KG1 (cell line): ENCODE data around the gene MYADML2.
"Not testable (repeated sequence)": the region's sequence is repeated elsewhere in the genome, so short reads cannot be mapped to it uniquely, and the experiment has no call there.

Experiments
- DNase-seq: peaks from one replicate; lab custom pipeline; 2025; lab: John Stamatoyannopoulos, UW

MYADML2 gene, protein sequence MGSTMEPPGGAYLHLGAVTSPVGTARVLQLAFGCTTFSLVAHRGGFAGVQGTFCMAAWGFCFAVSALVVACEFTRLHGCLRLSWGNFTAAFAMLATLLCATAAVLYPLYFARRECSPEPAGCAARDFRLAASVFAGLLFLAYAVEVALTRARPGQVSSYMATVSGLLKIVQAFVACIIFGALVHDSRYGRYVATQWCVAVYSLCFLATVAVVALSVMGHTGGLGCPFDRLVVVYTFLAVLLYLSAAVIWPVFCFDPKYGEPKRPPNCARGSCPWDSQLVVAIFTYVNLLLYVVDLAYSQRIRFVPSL

GRCh38 chr17:81947189-81947588 lies at the start of gene MYADML2:
Gene MYADML2 (minus strand): TSS chr17:81947233. CDS start chr17:81941741, 5,492 bp downstream.
- no peak for DNase-seq

DNA sequence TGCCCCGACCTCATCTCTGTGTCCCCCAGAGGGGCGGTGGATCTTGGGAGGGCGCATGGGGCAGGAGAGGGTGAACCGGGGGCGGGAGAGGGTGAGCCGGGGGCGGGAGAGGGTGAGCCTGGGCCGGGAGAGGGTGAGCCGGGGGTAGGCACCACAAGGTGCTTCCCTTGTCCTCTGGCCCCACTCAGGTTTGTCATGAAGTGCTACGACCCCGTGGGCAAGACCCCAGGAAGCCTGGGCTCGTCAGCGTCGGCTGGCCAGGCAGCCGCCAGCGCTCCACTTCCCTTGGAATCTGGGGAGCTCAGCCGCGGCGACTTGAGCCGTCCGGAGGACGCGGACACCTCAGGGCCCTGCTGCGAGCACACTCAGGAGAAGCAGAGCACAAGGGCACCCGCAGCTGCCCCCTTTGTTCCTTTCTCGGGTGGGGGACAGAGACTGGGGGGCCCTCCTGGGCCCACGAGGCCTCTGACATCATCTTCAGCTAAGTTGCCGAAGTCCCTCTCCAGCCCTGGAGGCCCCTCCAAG lies 49.3 kb upstream of the MYADML2 start:
- no peak for DNase-seq

DNA sequence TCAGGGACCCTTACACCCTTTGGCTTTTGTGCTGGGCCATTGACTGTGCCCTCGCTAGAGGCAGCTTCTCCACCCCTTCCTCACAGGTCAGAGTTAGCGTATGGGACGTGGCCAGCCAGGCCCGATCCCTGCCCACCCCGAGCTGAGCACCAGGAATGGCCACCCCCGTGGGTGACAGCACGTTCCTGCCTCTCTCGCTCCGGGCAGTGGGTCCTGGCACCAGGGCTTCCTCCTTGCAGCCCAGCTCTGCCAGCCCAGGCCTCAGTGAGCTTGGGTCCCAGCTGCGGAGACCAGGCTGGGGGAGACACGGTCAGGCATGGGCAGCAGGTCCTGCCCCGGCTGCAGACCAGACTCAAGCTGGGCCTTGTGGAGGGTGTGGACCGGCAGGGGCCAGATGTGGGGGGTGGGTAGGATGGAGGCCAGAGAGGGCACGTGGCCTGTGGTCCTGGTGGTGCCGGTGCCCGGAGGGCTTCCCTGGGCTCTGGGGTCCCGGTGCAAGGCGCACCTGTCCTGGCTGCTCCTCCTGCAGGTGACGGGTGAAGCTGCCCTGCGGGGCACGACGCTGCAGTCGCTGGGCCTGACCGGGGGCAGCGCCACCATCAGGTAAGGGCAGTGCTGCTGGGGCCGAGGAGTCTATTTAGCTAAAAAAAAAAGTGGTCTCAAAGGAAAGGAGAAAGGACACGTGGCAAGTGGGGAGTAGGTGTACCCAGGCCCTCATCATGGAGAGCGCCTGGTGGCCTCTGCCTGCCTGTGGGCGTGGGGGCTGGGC lies 48.6 kb upstream of the MYADML2 start:
- no peak for DNase-seq

GRCh38 chr17:81994593-81995462 lies 47.8 kb upstream of the MYADML2 start:
- no peak for DNase-seq

DNA sequence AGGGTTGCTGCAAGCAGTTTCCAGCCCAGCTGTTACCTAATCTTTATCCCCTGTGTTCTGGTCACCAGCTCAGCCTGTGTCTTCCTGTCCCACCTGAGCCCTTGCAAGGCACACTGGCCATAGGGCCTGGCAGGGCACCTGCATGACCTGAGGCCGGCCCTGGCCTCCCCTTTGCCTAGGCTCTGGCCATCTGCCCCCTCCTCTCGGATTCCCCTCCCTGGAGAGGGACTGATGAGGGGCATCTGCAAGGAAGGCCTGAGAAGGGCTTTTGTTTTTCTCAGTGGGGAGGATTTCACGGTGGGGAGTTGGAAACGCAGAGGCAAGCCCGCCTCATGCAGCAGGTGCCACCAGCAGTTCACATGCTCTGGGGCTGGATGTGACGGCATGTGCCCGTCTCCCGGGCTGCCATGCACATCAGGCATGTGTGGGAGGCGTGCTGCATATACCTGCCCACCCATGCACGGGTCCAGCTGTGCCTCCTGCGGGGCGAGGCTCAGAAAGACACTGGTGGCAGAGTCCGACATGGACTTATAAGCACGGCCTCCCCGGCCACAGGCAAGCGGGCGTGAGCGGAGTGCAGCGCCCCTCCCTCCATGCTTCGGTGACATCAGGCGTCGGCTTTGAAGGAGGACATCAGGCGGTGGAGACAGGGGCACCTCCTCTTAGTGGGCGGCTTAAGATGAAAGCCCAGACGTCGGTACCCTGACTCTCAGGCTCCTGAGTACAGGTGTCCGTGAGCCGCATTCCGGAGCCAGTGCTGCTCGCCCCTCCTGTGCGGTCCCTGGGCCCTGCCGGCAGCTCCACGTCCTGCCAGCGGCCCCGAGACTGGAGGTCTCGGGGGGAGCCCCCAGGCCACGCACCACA lies 46.9 kb upstream of the MYADML2 start:
- no peak for DNase-seq

GRCh38 chr17:81992306-81993102 lies 45.5 kb upstream of the MYADML2 start:
- DNase-seq: no peak

- no peak for DNase-seq
These were observed 44.8 kb upstream of the MYADML2 start for GRCh38 chr17:81991684-81992305.

DNA sequence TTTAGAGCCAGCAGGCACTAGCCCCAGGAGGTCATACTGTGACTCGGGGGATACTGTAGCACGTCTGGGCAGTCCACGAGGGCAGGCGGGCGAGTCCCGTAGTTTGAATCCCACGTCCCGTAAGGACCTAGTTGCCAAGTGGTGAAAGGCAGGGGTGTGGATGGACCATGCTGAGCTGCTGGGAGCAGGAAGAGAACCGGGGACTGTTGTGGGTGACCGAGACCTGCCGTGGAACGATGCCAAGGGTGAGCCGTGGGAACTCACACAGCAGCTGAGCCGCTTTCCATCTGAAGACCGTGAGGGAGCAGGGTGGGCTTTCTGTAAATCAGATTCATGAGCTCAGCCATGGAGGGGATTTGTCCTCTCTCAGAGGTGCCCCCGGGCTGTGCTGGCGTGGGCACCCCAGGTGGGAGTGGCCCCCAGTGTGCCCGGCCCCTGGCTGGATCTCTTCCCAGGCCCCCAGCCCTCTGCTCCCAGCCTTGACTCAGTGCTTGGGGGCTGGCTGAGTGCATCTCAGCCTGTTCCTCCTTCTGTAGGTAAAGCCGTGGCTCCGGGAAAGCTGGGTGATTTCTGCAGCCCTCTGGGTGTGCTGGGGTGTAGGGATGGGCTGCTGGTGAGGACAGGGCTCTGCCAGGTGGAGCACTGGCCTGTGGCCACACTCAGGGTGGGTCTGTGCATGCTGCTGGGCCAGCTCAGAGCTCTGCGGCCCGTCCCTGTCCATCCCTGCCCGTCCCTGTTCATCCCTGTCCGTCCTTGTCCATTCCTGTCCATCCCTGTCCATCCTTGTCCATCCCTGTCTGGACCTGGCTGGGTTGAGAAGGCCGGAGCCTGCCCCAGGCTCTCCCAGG lies 44.0 kb upstream of the MYADML2 start:
- DNase-seq: no peak

GRCh38 chr17:81987161-81987770 lies 40.2 kb upstream of the MYADML2 start:
- no peak for DNase-seq

GRCh38 chr17:81986606-81987005 lies 39.6 kb upstream of the MYADML2 start:
- no peak for DNase-seq

GRCh38 chr17:81984773-81985410 lies 37.9 kb upstream of the MYADML2 start:
- DNase-seq: no peak

DNA sequence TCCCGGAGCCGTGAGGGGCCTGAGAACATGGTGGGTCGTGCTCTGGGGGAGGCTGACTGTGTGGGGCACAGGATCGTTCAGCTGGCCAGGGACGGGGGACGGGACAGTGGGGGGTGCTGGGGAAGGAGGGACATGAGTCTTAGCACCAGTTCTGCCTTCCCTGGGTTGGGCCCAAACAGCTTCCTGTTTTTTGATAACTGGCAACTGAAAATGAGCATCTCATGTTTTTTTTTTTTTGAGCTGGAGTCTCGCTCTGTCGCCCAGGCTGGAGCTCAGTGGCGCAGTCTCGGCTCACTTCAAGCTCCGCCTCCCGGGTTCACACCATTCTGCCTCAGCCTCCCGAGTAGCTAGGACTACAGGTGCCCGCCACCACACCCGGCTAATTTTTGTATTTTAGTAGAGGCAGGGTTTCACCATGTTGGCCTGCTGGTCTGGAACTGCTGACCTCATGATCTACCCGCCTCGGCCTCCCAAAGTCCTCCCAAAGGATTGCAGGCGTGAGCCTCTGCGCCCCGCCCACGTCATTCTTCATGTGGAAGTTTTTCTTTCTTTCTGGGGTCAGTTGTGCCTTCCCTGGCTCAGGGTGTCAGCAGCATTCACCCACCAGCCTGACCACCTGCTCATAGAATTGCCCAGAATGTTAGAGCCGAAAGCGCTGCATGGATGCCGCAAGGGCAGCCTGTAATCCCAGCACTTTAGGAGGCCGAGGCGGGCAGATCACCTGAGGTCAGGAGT lies 36.8 kb upstream of the MYADML2 start:
- DNase-seq: no peak

- no peak for DNase-seq
These were observed 36.1 kb upstream of the MYADML2 start for GRCh38 chr17:81983011-81983638.

DNA sequence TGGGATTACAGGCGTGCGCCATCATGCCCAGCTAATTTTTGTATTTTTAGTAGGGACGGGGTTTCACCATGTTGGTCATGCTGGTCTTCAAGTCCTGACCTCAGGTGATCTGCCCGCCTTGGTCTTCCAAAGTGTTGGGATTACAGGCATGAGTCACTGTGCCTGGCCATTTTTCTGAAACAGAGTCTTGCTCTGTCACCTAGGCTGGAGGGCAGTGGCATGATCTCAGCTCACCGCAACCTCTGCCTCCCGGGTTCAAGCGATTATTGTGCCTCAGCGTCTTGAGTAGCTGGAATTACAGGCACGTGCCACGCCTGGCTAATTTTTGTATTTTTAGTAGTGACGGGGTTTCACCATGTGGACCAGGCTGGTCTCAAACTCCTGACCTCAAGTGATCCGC lies 34.5 kb upstream of the MYADML2 start:
- not testable (repeated sequence) for DNase-seq

GRCh38 chr17:81980707-81981343 lies 33.8 kb upstream of the MYADML2 start:
- DNase-seq: no peak

- no peak for DNase-seq
These were observed 33.1 kb upstream of the MYADML2 start for GRCh38 chr17:81980122-81980521.
